ENCODE data around the gene VCPKMT.

Gene VCPKMT
- 26.5 to 56.5 (median 27.1) reads per million in 3 experiments for total RNA-seq

- peak; percentile 94 for DNase-seq
Measured at GRCh38 chr14:50116181-50116956, at the start of gene VCPKMT. VCPKMT (minus strand) TSS chr14:50116572; CDS start chr14:50116552, 20 bp downstream.

GRCh38 chr14:50156111-50156510 lies 39.7 kb upstream of the VCPKMT start:
- no peak for DNase-seq

GRCh38 chr14:50148799-50149198 lies 32.4 kb upstream of the VCPKMT start:
- DNase-seq, result no peak

- DNase-seq, result no peak
Measured at GRCh38 chr14:50139192-50139591, 22.8 kb upstream of the VCPKMT start.

GRCh38 chr14:50127802-50128201 lies 11.4 kb upstream of the VCPKMT start:
- DNase-seq, result no peak

GRCh38 chr14:50123062-50123461 lies 6.7 kb upstream of the VCPKMT start:
- no peak for DNase-seq

GRCh38 chr14:50122291-50122690 lies 5.9 kb upstream of the VCPKMT start:
- no peak for DNase-seq

- no peak for DNase-seq
Measured at GRCh38 chr14:50121486-50121885, 5.1 kb upstream of the VCPKMT start.

GRCh38 chr14:50117456-50117855 lies 1.1 kb upstream of the VCPKMT start:
- DNase-seq, result no peak

- no peak for DNase-seq
Measured at GRCh38 chr14:50116966-50117365, 594 bp upstream of the VCPKMT start.

GRCh38 chr14:50113381-50114035 lies 2.9 kb downstream of the VCPKMT start:
- DNase-seq, result no peak

GRCh38 chr14:50110323-50111037 lies 5.9 kb downstream of the VCPKMT start:
- no peak for DNase-seq

- DNase-seq, result no peak
Measured at GRCh38 chr14:50109342-50109741, 7.0 kb downstream of the VCPKMT start.

GRCh38 chr14:50107850-50108249 lies 8.5 kb downstream of the VCPKMT start:
- DNase-seq, result no peak

GRCh38 chr14:50106178-50106577 lies 10.2 kb downstream of the VCPKMT start:
- no peak for DNase-seq

GRCh38 chr14:50103558-50103957 lies 12.8 kb downstream of the VCPKMT start:
- DNase-seq, result no peak

GRCh38 chr14:50101417-50101816 lies 15.0 kb downstream of the VCPKMT start:
- no peak for DNase-seq

- no peak for DNase-seq
Measured at GRCh38 chr14:50100805-50101204, 15.6 kb downstream of the VCPKMT start.

GRCh38 chr14:50099335-50099734 lies 17.0 kb downstream of the VCPKMT start:
- DNase-seq, result no peak

- peak; percentile 58 for DNase-seq
Measured at GRCh38 chr14:50095895-50096294, 20.5 kb downstream of the VCPKMT start.

GRCh38 chr14:50094056-50094755 lies 22.2 kb downstream of the VCPKMT start:
- DNase-seq, result no peak

- no peak for DNase-seq
Measured at GRCh38 chr14:50093496-50093895, 22.9 kb downstream of the VCPKMT start.

- DNase-seq, result no peak
Measured at GRCh38 chr14:50092006-50092555, 24.3 kb downstream of the VCPKMT start.
